ENCODE results near the gene TES.

GRCh38 chr7:116226664-116227063 lies 16.3 kb downstream of the TES start:
- no peak for TF ChIP-seq POLR2AphosphoS5 (IDR thresholded peaks at IDR 0.05)
- TF ChIP-seq POLR2A (IDR thresholded peaks at IDR 0.05): no peak
- TF ChIP-seq CTCF (IDR thresholded peaks at IDR 0.05): no peak

All from gastroesophageal sphincter (tissue), 3 donors.